Ishikawa (cell line): ENCODE data around the gene EXD2.

Experiments used
- CEBPB ChIP-seq: IDR thresholded peaks from 2 replicates; pipeline ENCODE4 v1.6.1; 2012
- CREB1 ChIP-seq: IDR thresholded peaks from 2 replicates; pipeline ENCODE4 v1.6.1; 2012; ENCODE audit warnings: low read depth
- EGR1 ChIP-seq: IDR thresholded peaks from 2 replicates; pipeline ENCODE4 v1.6.1; 2012
- EP300 ChIP-seq: IDR thresholded peaks from 2 replicates; pipeline ENCODE4 v1.6.1; 2012; ENCODE audit warnings: borderline replicate concordance
- FOXM1 ChIP-seq: IDR thresholded peaks from 2 replicates; pipeline ENCODE4 v1.6.1; 2012; ENCODE audit warnings: low read depth, borderline replicate concordance
- NFIC ChIP-seq: IDR thresholded peaks from 2 replicates; pipeline ENCODE4 v1.6.1; 2012
- RAD21 ChIP-seq: IDR thresholded peaks from 2 replicates; pipeline ENCODE4 v1.6.1; 2012; ENCODE audit warnings: low read depth
- TAF1 ChIP-seq: IDR thresholded peaks from 2 replicates; pipeline ENCODE4 v1.6.1; 2012; ENCODE audit warnings: low read depth, mild to moderate bottlenecking
- TCF12 ChIP-seq: IDR thresholded peaks from 2 replicates; pipeline ENCODE4 v1.6.1; 2012; ENCODE audit warnings: low read depth
- TEAD4 ChIP-seq: IDR thresholded peaks from 2 replicates; pipeline ENCODE4 v1.6.1; 2012
- YY1 ChIP-seq: IDR thresholded peaks from 2 replicates; pipeline ENCODE4 v1.6.1; 2012; ENCODE audit warnings: low read depth
- ZBTB7A ChIP-seq: IDR thresholded peaks from 2 replicates; pipeline ENCODE4 v1.6.1; 2012; ENCODE audit warnings: low read depth
- TF ChIP-seq, protein P1 (sequence below): IDR thresholded peaks from 2 replicates; pipeline ENCODE4 v1.6.1; 2012; ENCODE audit warnings: low read depth, mild to moderate bottlenecking
- TF ChIP-seq, protein P2 (sequence below): IDR thresholded peaks from 2 replicates; pipeline ENCODE4 v1.6.1; 2012
- TF ChIP-seq, protein P3 (sequence below): IDR thresholded peaks from 2 replicates; pipeline ENCODE4 v1.6.1; 2012

EXD2 gene

DNA sequence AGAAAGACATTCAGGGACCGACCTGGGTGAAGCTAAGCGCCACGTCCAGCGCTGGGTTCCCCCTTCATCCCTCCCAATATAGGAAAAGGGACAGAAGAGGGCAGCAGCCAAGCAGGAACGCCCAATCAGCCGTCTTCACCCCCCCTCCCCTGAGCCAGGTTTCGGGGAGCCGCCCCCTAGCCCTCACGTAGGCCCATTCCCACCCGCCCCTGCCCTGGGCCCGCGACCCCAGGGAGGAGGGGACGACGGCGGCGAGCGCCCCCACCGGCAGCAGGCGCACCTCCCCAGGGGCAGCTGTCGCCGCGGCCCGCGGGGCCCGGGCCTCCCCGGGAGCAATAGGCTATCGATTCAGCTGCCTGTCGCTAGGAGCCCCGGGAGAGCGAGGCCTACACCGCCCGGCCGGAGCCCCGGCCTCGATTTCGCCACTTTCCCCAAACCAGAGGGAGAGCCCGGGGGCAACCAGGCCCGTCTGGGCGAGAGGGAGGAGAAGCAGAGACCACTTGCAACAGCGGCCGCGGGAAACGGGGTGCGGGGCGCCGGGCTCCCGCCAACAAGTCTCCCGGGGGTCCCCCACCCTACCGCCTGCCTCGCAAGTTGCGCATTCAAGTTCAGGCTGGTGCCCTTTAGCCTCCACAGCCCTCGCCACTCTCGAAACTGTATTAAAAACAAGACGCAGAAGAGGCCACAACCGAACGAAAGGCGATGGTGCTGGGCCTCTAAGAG lies 39.7 kb upstream of the EXD2 start:
- peak; percentile 74 for TF ChIP-seq ZBTB7A
- peak; percentile 56 for TF ChIP-seq YY1
- peak; percentile 31; the same call in 1 of the 2 replicates for TF ChIP-seq TAF1
- TF ChIP-seq TEAD4: no peak
- TF ChIP-seq, protein P1, sequence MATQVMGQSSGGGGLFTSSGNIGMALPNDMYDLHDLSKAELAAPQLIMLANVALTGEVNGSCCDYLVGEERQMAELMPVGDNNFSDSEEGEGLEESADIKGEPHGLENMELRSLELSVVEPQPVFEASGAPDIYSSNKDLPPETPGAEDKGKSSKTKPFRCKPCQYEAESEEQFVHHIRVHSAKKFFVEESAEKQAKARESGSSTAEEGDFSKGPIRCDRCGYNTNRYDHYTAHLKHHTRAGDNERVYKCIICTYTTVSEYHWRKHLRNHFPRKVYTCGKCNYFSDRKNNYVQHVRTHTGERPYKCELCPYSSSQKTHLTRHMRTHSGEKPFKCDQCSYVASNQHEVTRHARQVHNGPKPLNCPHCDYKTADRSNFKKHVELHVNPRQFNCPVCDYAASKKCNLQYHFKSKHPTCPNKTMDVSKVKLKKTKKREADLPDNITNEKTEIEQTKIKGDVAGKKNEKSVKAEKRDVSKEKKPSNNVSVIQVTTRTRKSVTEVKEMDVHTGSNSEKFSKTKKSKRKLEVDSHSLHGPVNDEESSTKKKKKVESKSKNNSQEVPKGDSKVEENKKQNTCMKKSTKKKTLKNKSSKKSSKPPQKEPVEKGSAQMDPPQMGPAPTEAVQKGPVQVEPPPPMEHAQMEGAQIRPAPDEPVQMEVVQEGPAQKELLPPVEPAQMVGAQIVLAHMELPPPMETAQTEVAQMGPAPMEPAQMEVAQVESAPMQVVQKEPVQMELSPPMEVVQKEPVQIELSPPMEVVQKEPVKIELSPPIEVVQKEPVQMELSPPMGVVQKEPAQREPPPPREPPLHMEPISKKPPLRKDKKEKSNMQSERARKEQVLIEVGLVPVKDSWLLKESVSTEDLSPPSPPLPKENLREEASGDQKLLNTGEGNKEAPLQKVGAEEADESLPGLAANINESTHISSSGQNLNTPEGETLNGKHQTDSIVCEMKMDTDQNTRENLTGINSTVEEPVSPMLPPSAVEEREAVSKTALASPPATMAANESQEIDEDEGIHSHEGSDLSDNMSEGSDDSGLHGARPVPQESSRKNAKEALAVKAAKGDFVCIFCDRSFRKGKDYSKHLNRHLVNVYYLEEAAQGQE: no peak
- no peak for TF ChIP-seq EGR1
- TF ChIP-seq CEBPB: no peak
- TF ChIP-seq, protein P2, sequence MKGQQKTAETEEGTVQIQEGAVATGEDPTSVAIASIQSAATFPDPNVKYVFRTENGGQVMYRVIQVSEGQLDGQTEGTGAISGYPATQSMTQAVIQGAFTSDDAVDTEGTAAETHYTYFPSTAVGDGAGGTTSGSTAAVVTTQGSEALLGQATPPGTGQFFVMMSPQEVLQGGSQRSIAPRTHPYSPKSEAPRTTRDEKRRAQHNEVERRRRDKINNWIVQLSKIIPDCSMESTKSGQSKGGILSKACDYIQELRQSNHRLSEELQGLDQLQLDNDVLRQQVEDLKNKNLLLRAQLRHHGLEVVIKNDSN: no peak
- peak; percentile 26; the same call in 1 of the 2 replicates for TF ChIP-seq RAD21

DNA sequence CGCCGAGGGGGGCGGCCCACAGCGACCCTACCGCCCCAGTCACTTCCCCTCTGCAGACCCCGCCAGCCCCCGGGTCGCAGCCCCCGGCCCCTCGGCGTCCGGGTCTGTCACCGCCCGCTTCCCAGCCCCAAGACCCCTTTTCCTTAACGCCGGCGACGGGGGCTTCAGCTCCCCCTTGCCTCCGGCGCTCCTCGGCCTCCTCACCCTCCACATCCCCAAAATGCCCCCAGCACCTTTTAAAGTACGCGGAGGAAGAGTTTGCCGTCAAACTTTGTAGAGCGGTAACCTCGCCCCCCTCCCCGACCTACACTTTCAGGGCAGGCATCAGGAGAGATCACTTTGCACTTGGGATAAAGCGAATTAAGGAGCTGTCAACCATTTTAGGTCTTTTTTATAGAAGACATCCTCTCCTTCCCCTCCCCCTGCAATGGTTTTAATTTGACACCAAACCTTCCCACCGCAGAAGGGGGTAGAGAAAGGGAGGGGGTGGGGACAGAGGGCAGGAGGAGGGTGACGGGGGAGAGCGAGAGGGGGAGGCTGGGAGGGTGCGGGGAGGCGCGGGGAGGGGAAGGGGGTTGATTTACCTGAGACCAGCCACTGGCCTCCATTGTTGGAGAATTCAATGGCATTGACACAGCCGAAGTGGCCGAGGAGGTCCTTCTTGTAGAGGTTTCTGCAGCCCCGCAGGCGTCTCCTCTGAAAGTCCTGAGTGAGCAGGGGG lies 39.0 kb upstream of the EXD2 start:
- TF ChIP-seq YY1 (peak; percentile 52), ZBTB7A (peak; percentile 23; the same call in 1 of the 2 replicates)
- TF ChIP-seq, protein P1: no peak

DNA sequence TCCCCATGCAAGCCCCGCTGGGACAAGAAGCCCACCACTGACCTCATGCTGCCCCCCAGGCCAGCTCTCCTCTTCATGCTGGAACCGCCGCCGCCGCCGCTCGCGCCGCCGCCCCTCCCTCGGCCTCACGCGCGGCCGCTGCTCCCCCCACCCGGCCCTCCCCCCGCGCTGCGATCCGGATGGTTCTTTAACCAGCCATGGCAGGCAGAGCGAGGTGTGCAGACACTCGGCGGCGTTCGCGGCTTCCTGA lies 38.5 kb upstream of the EXD2 start, which contains the start of gene DCAF5:
Gene DCAF5, minus strand, starts transcription at position 218 of the 250 bp plus-strand sequence. Its CDS starts 141 bp downstream, at position 77.
- TF ChIP-seq EGR1 (no peak), YY1 (peak; percentile 73; the same call in 1 of the 2 replicates)

DNA sequence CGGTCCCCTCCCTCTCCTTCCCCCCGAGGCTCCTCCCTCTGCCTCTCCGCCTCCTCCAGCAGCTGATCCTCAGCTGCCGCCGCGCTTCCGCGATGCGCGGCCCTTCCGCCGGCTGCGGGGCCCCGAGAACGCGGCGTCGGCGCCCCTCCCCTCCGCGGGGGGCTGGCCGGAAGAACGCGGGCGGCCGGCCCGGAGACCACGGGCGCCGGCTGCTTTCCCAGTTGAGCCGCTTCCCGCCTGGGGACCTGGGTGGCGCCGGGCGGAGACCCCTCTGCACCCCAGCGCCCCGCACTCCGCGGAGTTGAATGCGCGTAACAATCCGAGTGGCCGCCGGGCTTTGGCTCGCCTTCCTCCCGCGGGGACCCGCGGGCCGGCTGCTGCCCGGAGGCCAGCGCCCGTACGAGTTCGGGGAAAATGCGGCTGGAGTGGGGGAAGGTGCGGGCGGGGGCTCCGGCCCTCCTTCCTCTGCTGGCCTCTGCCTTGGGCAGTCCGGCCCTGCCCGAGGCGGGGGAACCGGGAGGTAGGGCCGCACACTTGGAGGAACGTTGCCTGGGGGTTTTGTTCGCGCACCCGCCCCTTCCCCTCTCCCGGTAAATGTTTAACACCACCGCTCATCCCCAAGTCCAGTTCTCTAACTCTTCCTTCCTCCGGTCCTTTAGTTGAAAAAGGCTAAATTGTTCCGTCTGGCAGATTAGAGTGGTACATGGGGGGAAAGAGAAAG lies 38.0 kb upstream of the EXD2 start:
- no peak for TF ChIP-seq EGR1
- TF ChIP-seq TCF12: peak; percentile 55
- TF ChIP-seq CREB1: no peak
- TF ChIP-seq RAD21: no peak
- TF ChIP-seq, protein P3, sequence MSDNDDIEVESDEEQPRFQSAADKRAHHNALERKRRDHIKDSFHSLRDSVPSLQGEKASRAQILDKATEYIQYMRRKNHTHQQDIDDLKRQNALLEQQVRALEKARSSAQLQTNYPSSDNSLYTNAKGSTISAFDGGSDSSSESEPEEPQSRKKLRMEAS: peak; percentile 61; the same call in 1 of the 2 replicates
- TF ChIP-seq FOXM1: no peak
- TF ChIP-seq EP300: 0 out of 2 replicates have a peak, but pooled peaks have one; percentile 5
- TF ChIP-seq TAF1: no peak
- no peak for TF ChIP-seq TEAD4
- TF ChIP-seq NFIC: no peak; the same call in 1 of the 2 replicates
- TF ChIP-seq YY1: no peak
- TF ChIP-seq CEBPB: no peak
- TF ChIP-seq, protein P2: peak; percentile 62; the same call in 1 of the 2 replicates
- TF ChIP-seq, protein P1: no peak
- TF ChIP-seq ZBTB7A: peak; percentile 78; the same call in 1 of the 2 replicates
